Stimulated activated CD4-positive, alpha-beta T cell treated with anti-CD3 and anti-CD28 coated beads, Interleukin-4, amount 100 ng/mL, for 48 hours (primary cell): ENCODE results near the gene EIF4EBP2.

Experiments
- DNase-seq, 2 donors: peaks; one replicate each; pipeline ENCODE4 v3.0.0-alpha.2; 2020; ENCODE audit warnings: low read depth in 2 of 2

EIF4EBP2 gene

GRCh38 chr10:70461397-70462348 is 57.7 kb downstream of the EIF4EBP2 start:
- DNase-seq, result peak in 1 of 2 donors; percentile 31

DNA sequence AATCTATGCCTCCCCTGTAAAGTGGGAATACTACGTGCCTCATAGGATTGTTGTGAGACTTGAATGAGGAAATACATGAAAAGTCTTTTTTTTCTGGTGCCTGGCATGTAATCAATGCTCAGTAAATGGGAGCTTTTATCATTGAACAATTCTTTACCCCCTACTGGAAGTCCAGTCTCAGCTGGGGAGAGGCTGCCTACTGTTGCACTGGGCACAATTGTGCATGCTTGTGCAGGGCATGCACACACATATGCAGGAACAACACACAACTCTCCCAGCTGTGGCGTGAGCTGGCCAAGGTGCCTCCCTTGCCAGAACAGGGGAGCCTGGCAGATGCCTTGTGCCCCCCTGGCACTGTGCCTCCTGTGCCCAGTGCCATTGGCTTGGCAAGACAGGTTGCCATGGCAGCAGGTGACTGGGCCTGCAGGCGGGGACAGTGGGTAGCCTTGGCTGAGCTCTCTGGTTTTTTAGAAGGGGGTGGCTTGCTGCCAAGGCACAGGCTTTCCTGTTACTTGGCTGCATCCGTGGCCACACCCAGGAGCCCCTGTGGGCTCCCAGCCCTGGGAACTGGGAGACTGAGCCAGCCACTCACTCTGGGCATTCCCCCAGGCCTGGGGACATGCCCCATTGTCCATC is 58.5 kb downstream of the EIF4EBP2 start:
- no peak for DNase-seq

DNA sequence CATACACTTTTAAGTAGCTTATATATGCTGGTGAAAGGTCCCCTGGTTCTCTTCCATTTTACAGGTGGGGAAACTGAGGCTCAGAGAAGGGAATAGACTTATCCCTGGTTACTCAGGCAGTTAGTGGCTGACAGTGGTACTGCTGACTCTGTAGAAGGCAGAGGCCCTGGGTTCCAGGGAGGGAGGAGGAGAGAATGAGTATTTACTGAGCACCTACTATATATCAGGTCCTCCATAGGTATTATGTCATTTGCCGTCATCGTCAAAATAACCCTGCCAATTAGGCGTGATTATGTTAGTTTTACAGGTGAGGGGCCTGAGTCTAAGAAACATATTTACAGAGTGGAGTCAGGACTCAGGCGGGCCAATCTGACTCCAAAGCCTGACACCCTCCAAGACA is 61.3 kb downstream of the EIF4EBP2 start:
- DNase-seq, result no peak

DNA sequence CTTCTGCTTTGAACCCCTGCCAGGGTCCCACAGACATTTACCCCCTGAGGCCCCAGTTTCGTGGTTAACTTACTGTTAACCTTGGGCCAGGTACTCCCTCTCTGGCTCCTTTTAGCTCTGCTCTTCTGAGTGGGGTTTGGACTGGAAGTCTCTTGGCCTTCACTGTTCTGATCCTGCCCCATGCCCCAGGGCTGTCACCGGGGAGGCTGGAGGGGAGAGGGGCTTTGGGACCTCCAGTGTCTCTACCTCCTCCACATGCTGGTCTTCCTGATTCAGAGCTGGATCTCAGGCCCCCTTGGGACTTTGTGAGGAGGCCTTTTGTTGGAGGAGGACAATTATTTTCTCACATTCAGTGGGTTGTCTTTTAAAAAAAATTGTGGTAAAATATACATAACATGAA is 61.9 kb downstream of the EIF4EBP2 start:
- DNase-seq, result no peak

DNA sequence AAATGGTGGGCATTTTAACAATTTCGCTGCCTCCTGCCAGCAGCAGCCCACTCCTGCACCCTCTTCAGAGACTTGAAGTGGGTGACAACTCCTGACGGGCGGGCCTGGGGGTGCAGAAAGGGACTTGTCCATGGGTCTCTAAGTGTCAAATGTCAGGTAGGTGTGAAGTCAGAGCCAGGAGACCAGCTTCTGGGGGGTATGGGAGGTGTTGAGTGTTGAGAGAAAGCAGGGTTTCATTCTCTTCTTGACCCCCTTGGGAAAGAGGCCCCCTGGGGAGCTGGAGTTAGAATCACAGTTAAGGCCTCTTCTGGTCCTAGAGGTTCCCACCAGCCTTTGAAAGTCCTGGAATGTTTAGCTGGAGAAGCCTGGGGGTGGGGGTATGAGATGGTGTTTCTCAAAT is 63.0 kb downstream of the EIF4EBP2 start:
- no peak for DNase-seq

- no peak for DNase-seq
Observed at GRCh38 chr10:70472799-70473454, 69.0 kb downstream of the EIF4EBP2 start.

- no peak for DNase-seq
Observed at GRCh38 chr10:70474780-70475179, 70.8 kb downstream of the EIF4EBP2 start.

- DNase-seq, result no peak
Observed at GRCh38 chr10:70475661-70476060, 71.7 kb downstream of the EIF4EBP2 start.

- DNase-seq, result no peak
Observed at GRCh38 chr10:70476249-70477035, 72.5 kb downstream of the EIF4EBP2 start.

- peak; percentile 49 to 61 for DNase-seq
Observed at GRCh38 chr10:70477661-70478162, 73.8 kb downstream of the EIF4EBP2 start.
